ENCODE data around the gene SMIM14.

DNA sequence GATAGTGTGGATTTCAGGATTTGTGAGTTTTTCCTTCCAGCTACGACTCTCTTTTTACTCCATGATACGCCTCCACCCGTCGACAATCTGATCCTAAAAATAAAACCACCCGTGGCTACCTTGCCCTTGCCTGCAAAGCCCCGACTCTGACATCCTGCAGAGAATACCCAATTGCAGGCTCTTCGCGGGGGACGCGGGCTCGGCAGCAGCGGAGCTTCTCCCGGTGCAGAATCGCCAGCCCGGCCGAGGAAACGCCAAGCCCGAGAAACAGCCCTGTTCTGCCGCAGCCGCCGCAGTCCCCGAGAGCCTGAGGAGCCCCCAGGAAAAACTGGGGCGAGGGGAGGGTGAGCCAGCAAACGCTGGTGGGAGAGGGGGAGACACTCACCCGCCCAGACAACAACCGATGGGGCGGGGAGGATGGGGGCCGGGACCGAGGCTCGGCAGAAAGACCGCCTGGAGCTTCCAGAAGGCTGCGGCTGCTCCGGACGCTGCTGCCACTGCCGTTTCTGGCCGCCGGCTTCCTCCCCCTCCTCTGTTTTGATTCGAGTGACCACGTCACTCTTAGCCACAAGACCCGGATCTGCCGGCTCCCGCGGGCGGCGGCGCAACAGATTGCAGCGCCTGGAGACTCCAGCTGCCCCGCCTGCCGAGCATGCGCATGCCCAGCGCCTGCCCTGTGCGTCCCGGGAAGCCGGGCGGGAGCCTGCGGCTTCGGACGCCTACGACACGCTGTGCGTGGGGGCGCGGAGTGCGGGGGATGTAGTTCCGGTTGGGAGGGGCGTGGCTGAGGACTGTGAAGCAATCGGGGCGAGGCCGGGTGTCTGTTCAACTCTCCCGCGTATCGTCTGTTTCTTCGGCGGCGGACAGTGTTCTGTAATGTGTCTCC, at the start of gene SMIM14:
- no peak for TF ChIP-seq ZNF274 (IDR thresholded peaks at IDR 0.05; ENCODE audit: low read depth, low read length)
- no peak for TF ChIP-seq YY1 (IDR thresholded peaks at IDR 0.05; ENCODE audit: insufficient read depth, insufficient read length)
- no peak for TF ChIP-seq SUZ12 (IDR thresholded peaks at IDR 0.05; ENCODE audit: extremely low read depth, insufficient read depth, insufficient read length)
